ENCODE measurements around the gene SUGT1.

Gene SUGT1

GRCh38 chr13:52665325-52665724 lies 12.7 kb downstream of the SUGT1 start:
- Histone ChIP-seq H3K4me2 (no peak overlapping the region), H3K36me3 (ENCODE audit: insufficient read depth) (no peaks in the 10 kb centered on the region)
- peak; percentile 67 for TF ChIP-seq CTCF (conservative IDR thresholded peaks at IDR 0.05; ENCODE audit: low read depth, low read length)

GRCh38 chr13:52669677-52670076 lies 17.0 kb downstream of the SUGT1 start:
- Histone ChIP-seq H2AFZ (ENCODE audit: low read depth) (no peak overlapping the region), H3K4me2 (no peak overlapping the region), H3K4me1 (ENCODE audit: low read depth, poor library complexity, severe bottlenecking) (peaks cover 6% of the 10 kb centered on the region), H4K20me1 (ENCODE audit: insufficient read depth) (no peaks in the 10 kb centered on the region), H3K27me3 (ENCODE audit: insufficient read depth, low read depth) (no peaks in the 10 kb centered on the region), H3K27ac (no peak overlapping the region), H3K4me3 (IDR thresholded peaks at IDR 0.05; ENCODE audit: insufficient read depth, low read depth, low read length) (no peak overlapping the region), H3K9ac (no peak overlapping the region), H3K79me2 (ENCODE audit: insufficient read depth, low read depth) (no peaks in the 10 kb centered on the region), H3K36me3 (ENCODE audit: insufficient read depth) (no peaks in the 10 kb centered on the region)
- peak; percentile 36 for TF ChIP-seq CTCF (conservative IDR thresholded peaks at IDR 0.05; ENCODE audit: low read depth, low read length)

More at GRCh38 chr13:52665325-52665724, 12.7 kb downstream of the SUGT1 start:
- Histone ChIP-seq H3K27me3 (ENCODE audit: insufficient read depth, low read depth) (no peaks in the 10 kb centered on the region), H3K4me3 (IDR thresholded peaks at IDR 0.05; ENCODE audit: insufficient read depth, low read depth, low read length) (no peak overlapping the region), H4K20me1 (ENCODE audit: insufficient read depth) (no peaks in the 10 kb centered on the region), H3K79me2 (ENCODE audit: insufficient read depth, low read depth) (no peaks in the 10 kb centered on the region), H2AFZ (ENCODE audit: low read depth) (no peak overlapping the region), H3K9ac (no peak overlapping the region), H3K4me1 (ENCODE audit: low read depth, poor library complexity, severe bottlenecking) (peaks cover 6% of the 10 kb centered on the region), H3K27ac (no peak overlapping the region)

GRCh38 chr13:52670726-52671125 lies 18.1 kb downstream of the SUGT1 start:
- Histone ChIP-seq H3K4me3 (IDR thresholded peaks at IDR 0.05; ENCODE audit: insufficient read depth, low read depth, low read length) (no peak overlapping the region), H3K4me1 (ENCODE audit: low read depth, poor library complexity, severe bottlenecking) (no peaks in the 10 kb centered on the region), H3K9ac (no peak overlapping the region)

GRCh38 chr13:52673465-52673864 lies 20.8 kb downstream of the SUGT1 start:
- Histone ChIP-seq H2AFZ (ENCODE audit: low read depth) (no peak overlapping the region), H3K9ac (no peak overlapping the region), H4K20me1 (ENCODE audit: insufficient read depth) (no peaks in the 10 kb centered on the region), H3K36me3 (ENCODE audit: insufficient read depth) (no peaks in the 10 kb centered on the region), H3K4me2 (no peak overlapping the region), H3K4me3 (IDR thresholded peaks at IDR 0.05; ENCODE audit: insufficient read depth, low read depth, low read length) (no peak overlapping the region), H3K27ac (no peak overlapping the region), H3K79me2 (ENCODE audit: insufficient read depth, low read depth) (no peaks in the 10 kb centered on the region), H3K4me1 (ENCODE audit: low read depth, poor library complexity, severe bottlenecking) (no peaks in the 10 kb centered on the region), H3K27me3 (ENCODE audit: insufficient read depth, low read depth) (no peaks in the 10 kb centered on the region)
- no peak for TF ChIP-seq CTCF (conservative IDR thresholded peaks at IDR 0.05; ENCODE audit: low read depth, low read length)

More at GRCh38 chr13:52670726-52671125, 18.1 kb downstream of the SUGT1 start:
- no peak overlapping the region for H3K27ac ChIP-seq
- H4K20me1 ChIP-seq (ENCODE audit: insufficient read depth): no peaks in the 10 kb centered on the region
- H3K4me2 ChIP-seq: no peak overlapping the region
- H3K27me3 ChIP-seq (ENCODE audit: insufficient read depth, low read depth): no peaks in the 10 kb centered on the region
- H3K36me3 ChIP-seq (ENCODE audit: insufficient read depth): no peaks in the 10 kb centered on the region
- H2AFZ ChIP-seq (ENCODE audit: low read depth): no peak overlapping the region
- TF ChIP-seq CTCF (conservative IDR thresholded peaks at IDR 0.05; ENCODE audit: low read depth, low read length): no peak
- no peaks in the 10 kb centered on the region for H3K79me2 ChIP-seq (ENCODE audit: insufficient read depth, low read depth)

All from KMS-11 (cell line).